IMR-90 (cell line): ENCODE measurements around the gene RAB27B. TPM values are rescaled to one million over a fixed set of nuclear protein-coding genes. Genes with fewer than 3 reads are reported as not detected.

Source experiments
- ATAC-seq: fragments of 200-7000 bp; cut with Tn5 transposase; 2 replicates; pipeline ENCODE4 v1.9.1; 2020; ENCODE audit warnings: low read depth, mild to moderate bottlenecking, moderate library complexity
- BruUV-seq: library from RNA; stranded (reverse); fragments of 400-500 nt; replicated peaks from 2 replicates; lab custom pipeline; 2021; lab: Mats Ljungman, UMichigan
- CTCF ChIA-PET: fragments of 300-600 bp; formaldehyde crosslinking; extraction: SDS; loops from one replicate; lab custom pipeline; 2021; ENCODE audit warnings: antibody characterized with exemption; lab: Yijun Ruan, JAX
- POLR2A ChIA-PET: fragments of 300-600 bp; sonication (Branson Sonifier 250); formaldehyde crosslinking; loops from one replicate; lab custom pipeline; 2022; ENCODE audit warnings: antibody characterized with exemption; ENCODE audit not compliant: unreplicated experiment; lab: Charles Lee
- DNase-seq: peaks from one replicate; pipeline ENCODE4 v3.0.0; 2013
- H2AFZ ChIP-seq: replicated peaks from 2 replicates; pipeline ENCODE3; 2013; ENCODE audit warnings: low read length, mild to moderate bottlenecking; ENCODE audit not compliant: poor library complexity
- H2AK5ac ChIP-seq: 2 replicates; pipeline ENCODE4 v1.6.1; 2013; ENCODE audit warnings: low read depth, low read length, inconsistent platforms
- H2AK9ac ChIP-seq: replicated peaks from 2 replicates; pipeline ENCODE3; 2013; ENCODE audit warnings: mild to moderate bottlenecking, low read depth, low read length, moderate library complexity; ENCODE audit not compliant: poor library complexity
- H2BK120ac ChIP-seq: 2 replicates; pipeline ENCODE4 v1.6.1; 2013; ENCODE audit warnings: low read depth, low read length, inconsistent platforms
- H2BK15ac ChIP-seq: 3 replicates; pipeline ENCODE4 v1.6.1; 2013; ENCODE audit warnings: low read depth, low read length, inconsistent platforms
- H2BK20ac ChIP-seq: 2 replicates; pipeline ENCODE4 v1.6.1; 2013; ENCODE audit warnings: low read depth, mild to moderate bottlenecking, inconsistent platforms, low read length, moderate library complexity
- H2BK5ac ChIP-seq: 2 replicates; pipeline ENCODE4 v1.6.1; 2013; ENCODE audit warnings: mild to moderate bottlenecking, low read depth, low read length, inconsistent platforms; ENCODE audit not compliant: poor library complexity, severe bottlenecking
- H3K14ac ChIP-seq: replicated peaks from 2 replicates; pipeline ENCODE4 v1.6.1; 2013; ENCODE audit warnings: low read depth, low read length, inconsistent platforms
- H3K18ac ChIP-seq: 2 replicates; pipeline ENCODE4 v1.6.1; 2013; ENCODE audit warnings: low read depth, low read length, control low read depth
- H3K23ac ChIP-seq: 2 replicates; pipeline ENCODE4 v1.6.1; 2013; ENCODE audit warnings: low read depth, low read length, inconsistent platforms
- H3K27ac ChIP-seq: 2 replicates; pipeline ENCODE4 v1.5.1; 2013; ENCODE audit warnings: mild to moderate bottlenecking, control low read depth, low read length; ENCODE audit not compliant: insufficient read depth
- H3K27me3 ChIP-seq: 2 replicates; pipeline ENCODE4 v1.6.1; 2013; ENCODE audit warnings: low read length; ENCODE audit not compliant: control insufficient read depth, insufficient read depth
- H3K36me3 ChIP-seq: 2 replicates; pipeline ENCODE4 v1.6.1; 2013; ENCODE audit warnings: low read length, mixed read lengths; ENCODE audit not compliant: control insufficient read depth, insufficient read depth
- H3K4ac ChIP-seq: 2 replicates; pipeline ENCODE4 v1.6.1; 2013; ENCODE audit warnings: low read depth, low read length, inconsistent platforms
- H3K4me1 ChIP-seq: 2 replicates; pipeline ENCODE4 v1.6.1; 2013; ENCODE audit warnings: low read length, mixed read lengths; ENCODE audit not compliant: control insufficient read depth, insufficient read depth
- H3K4me2 ChIP-seq: 2 replicates; pipeline ENCODE4 v1.6.1; 2013; ENCODE audit warnings: low read depth, mild to moderate bottlenecking, control low read depth, low read length, moderate library complexity
- H3K4me3 ChIP-seq: 2 replicates; pipeline ENCODE4 v1.5.1; 2013; ENCODE audit warnings: low read depth, mild to moderate bottlenecking, control low read depth, low read length, moderate library complexity; ENCODE audit not compliant: insufficient read depth
- H3K56ac ChIP-seq: 2 replicates; pipeline ENCODE4 v1.6.1; 2013; ENCODE audit warnings: low read length, inconsistent platforms; ENCODE audit not compliant: insufficient read depth; ENCODE audit errors: extremely low read depth
- H3K79me1 ChIP-seq, 2 experiments: 2 replicates each; pipeline ENCODE4 v1.6.1; 2013; ENCODE audit warnings: low read length in 2 of 2, inconsistent platforms in 1 of 2, low read depth in 1 of 2
- H3K9ac ChIP-seq: 2 replicates; pipeline ENCODE4 v1.6.1; 2013; ENCODE audit warnings: low read depth, low read length, control low read depth
- H3K9me1 ChIP-seq: 2 replicates; pipeline ENCODE4 v1.6.1; 2013; ENCODE audit warnings: low read length, inconsistent platforms; ENCODE audit not compliant: insufficient read depth
- H3K9me3 ChIP-seq: 2 replicates; pipeline ENCODE4 v1.6.1; 2013; ENCODE audit warnings: low read length; ENCODE audit not compliant: control insufficient read depth, insufficient read depth
- H4K20me1 ChIP-seq: 2 replicates; pipeline ENCODE4 v1.6.1; 2013; ENCODE audit warnings: low read length, inconsistent platforms; ENCODE audit not compliant: insufficient read depth
- H4K5ac ChIP-seq: 2 replicates; pipeline ENCODE4 v1.6.1; 2013; ENCODE audit warnings: mild to moderate bottlenecking, low read depth, low read length, control low read depth
- H4K8ac ChIP-seq, 2 experiments: 2 replicates each; pipeline ENCODE4 v1.6.1; 2013; ENCODE audit warnings: low read depth in 2 of 2, low read length in 2 of 2, control low read depth in 1 of 2, inconsistent platforms in 1 of 2
- H4K91ac ChIP-seq: 2 replicates; pipeline ENCODE4 v1.6.1; 2013; ENCODE audit warnings: low read depth, low read length, inconsistent platforms; ENCODE audit not compliant: insufficient read depth
- CEBPB ChIP-seq: IDR thresholded peaks from 2 replicates; pipeline ENCODE4 v1.6.1; 2012; ENCODE audit warnings: low read depth, low read length, improper control_type of control experiment
- CHD1 ChIP-seq: IDR thresholded peaks from 2 replicates; pipeline ENCODE4 v1.6.1; 2012; ENCODE audit warnings: low read depth, low read length, improper control_type of control experiment
- CTCF ChIP-seq: conservative IDR thresholded peaks from 2 replicates; pipeline ENCODE4 v1.5.1; 2012; ENCODE audit warnings: mild to moderate bottlenecking, low read depth, low read length, improper control_type of control experiment
- ELK1 ChIP-seq: fragments of 150-350 bp; IDR thresholded peaks from 2 replicates; pipeline ENCODE4 v1.6.1; 2016; ENCODE audit warnings: low read depth, mild to moderate bottlenecking, low read length, moderate library complexity, borderline replicate concordance
- FOS ChIP-seq: fragments of 150-350 bp; IDR thresholded peaks from 2 replicates; pipeline ENCODE4 v1.6.1; 2016; ENCODE audit warnings: low read depth, low read length
- MAFK ChIP-seq: IDR thresholded peaks from 2 replicates; pipeline ENCODE4 v1.6.1; 2012; ENCODE audit warnings: low read depth, low read length, improper control_type of control experiment
- MAZ ChIP-seq: IDR thresholded peaks from 2 replicates; pipeline ENCODE4 v1.6.1; 2012; ENCODE audit warnings: low read depth, mild to moderate bottlenecking, low read length, improper control_type of control experiment, moderate library complexity, borderline replicate concordance
- NFE2L2 ChIP-seq: fragments of 150-350 bp; IDR thresholded peaks from 2 replicates; pipeline ENCODE4 v1.6.1; 2016; ENCODE audit warnings: low read depth, mild to moderate bottlenecking, low read length
- POLR2A ChIP-seq: IDR thresholded peaks from 2 replicates; pipeline ENCODE4 v1.6.1; 2012; ENCODE audit warnings: mild to moderate bottlenecking, low read depth, low read length
- RCOR1 ChIP-seq: IDR thresholded peaks from 2 replicates; pipeline ENCODE4 v1.6.1; 2012; ENCODE audit warnings: mild to moderate bottlenecking, low read length, improper control_type of control experiment; ENCODE audit not compliant: insufficient replicate concordance
- SMC3 ChIP-seq: fragments of 150-350 bp; IDR thresholded peaks from 2 replicates; pipeline ENCODE4 v1.6.1; 2016; ENCODE audit warnings: low read depth, mild to moderate bottlenecking, antibody characterized with exemption, low read length, moderate library complexity
- WGBS, 2 experiments: methylation state at CpG; one replicate each; pipeline versions ENCODE4 v1.1.5 to v1.1.7; 2013; ENCODE audit warnings: missing lambda C conversion rate in 2 of 2; ENCODE audit not compliant: insufficient read length in 1 of 2; ENCODE audit errors: extremely low coverage in 2 of 2; 5-methylcytosine and 5-hydroxymethylcytosine counted together
- dilution Hi-C: fragments of 300-500 bp; cut with HindIII; formaldehyde crosslinking; loops from one replicate; pipeline ENCODE4 v1.14.3; 2018; ENCODE audit warnings: low sequenced_read_pairs; ENCODE audit not compliant: unreplicated experiment
- in situ Hi-C: fragments of 300-500 bp; cut with MboI; formaldehyde crosslinking; loops from 3 replicates; pipeline ENCODE4 v1.14.3; 2019; ENCODE audit warnings: low sequenced_read_pairs, inconsistent platforms, mixed read lengths
- intact Hi-C: fragments of 100-400 bp; cut with micrococcal nuclease; formaldehyde crosslinking; loops from 2 replicates; pipeline ENCODE4 v1.10.0; 2022
- polyA plus RNA-seq, 3 experiments: library from polyadenylated mRNA; depleted of rRNA; stranded (reverse); fragments of >200 nt; gene quantifications; 2 replicates each; pipeline ENCODE4 v1.2.3, GENCODE V29; 2012; ENCODE audit warnings: low replicate concordance in 1 of 3
- total RNA-seq: library from RNA; depleted of rRNA; stranded (reverse); fragments of >200 nt; gene quantifications from 2 replicates; pipeline ENCODE4 v1.2.3, GENCODE V29; 2012
- TF ChIP-seq, protein P1 (sequence below): fragments of 150-350 bp; IDR thresholded peaks from 2 replicates; pipeline ENCODE4 v1.6.1; 2017; ENCODE audit warnings: mild to moderate bottlenecking, antibody characterized with exemption, low read length, low read depth

The RAB27B gene
- total and polyA plus RNA-seq, 2 of the 4 experiments (the other 2 are of a cell fraction) = 0.24 to 1.3 TPM

- H3K27ac ChIP-seq = no peak overlapping the region
- TF ChIP-seq RCOR1 (no peak), MAZ (no peak), FOS (no peak), SMC3 (no peak), CHD1 (no peak), ELK1 (no peak), CEBPB (no peak), NFE2L2 (no peak), POLR2A (no peak), MAFK (no peak), CTCF (no peak)
- TF ChIP-seq, protein P1, sequence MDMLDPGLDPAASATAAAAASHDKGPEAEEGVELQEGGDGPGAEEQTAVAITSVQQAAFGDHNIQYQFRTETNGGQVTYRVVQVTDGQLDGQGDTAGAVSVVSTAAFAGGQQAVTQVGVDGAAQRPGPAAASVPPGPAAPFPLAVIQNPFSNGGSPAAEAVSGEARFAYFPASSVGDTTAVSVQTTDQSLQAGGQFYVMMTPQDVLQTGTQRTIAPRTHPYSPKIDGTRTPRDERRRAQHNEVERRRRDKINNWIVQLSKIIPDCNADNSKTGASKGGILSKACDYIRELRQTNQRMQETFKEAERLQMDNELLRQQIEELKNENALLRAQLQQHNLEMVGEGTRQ = no peak
- DNase-seq (no peak), ATAC-seq (no peak)
- H3K56ac ChIP-seq = no peak overlapping the region
- no peak overlapping the region for H3K4me3 ChIP-seq
- no TSS peak for BruUV-seq
- no peak overlapping the region for H2BK5ac ChIP-seq
- H2AK9ac ChIP-seq = no peak overlapping the region
- intact Hi-C loops (no loop called here), in situ Hi-C loops (no loop called here), dilution Hi-C loops (no loop called here)
- POLR2A ChIA-PET = no interaction called here
- H4K20me1 ChIP-seq = no peaks in the 10 kb centered on the region
- no peak overlapping the region for H4K8ac ChIP-seq
- no peak overlapping the region for H3K4ac ChIP-seq
- no peak overlapping the region for H2AK5ac ChIP-seq
- no peaks in the 10 kb centered on the region for H3K36me3 ChIP-seq
- H3K18ac ChIP-seq = no peak overlapping the region
- H3K9me1 ChIP-seq = no peaks in the 10 kb centered on the region
- no peak overlapping the region for H2BK15ac ChIP-seq
- WGBS, 2 experiments = no CpG with 5 or more reads among the region's 4 CpGs
- no peak overlapping the region for H3K23ac ChIP-seq
- H3K9ac ChIP-seq = no peak overlapping the region
- no peak overlapping the region for H4K5ac ChIP-seq
- H3K27me3 ChIP-seq = no peaks in the 10 kb centered on the region
- no peak overlapping the region for H2AFZ ChIP-seq
- H3K79me1 ChIP-seq = no peaks in the 10 kb centered on the region
- no peak overlapping the region for H4K91ac ChIP-seq
- CTCF ChIA-PET = no interaction called here
- H2BK120ac ChIP-seq = no peak overlapping the region
- no peak overlapping the region for H2BK20ac ChIP-seq
- no peaks in the 10 kb centered on the region for H3K9me3 ChIP-seq
- H3K4me2 ChIP-seq = no peak overlapping the region
- H3K4me1 ChIP-seq = peaks cover 4% of the 10 kb centered on the region; the same call in 1 of the 2 replicates
- H3K14ac ChIP-seq = no peak overlapping the region
Observed at GRCh38 chr18:54879691-54880090, 51.4 kb downstream of the RAB27B start.
